GM21786 (cell line): ENCODE data around the gene DYNLT1.
"Not testable (repeated sequence)": the region's sequence is repeated elsewhere in the genome, so short reads cannot be mapped to it uniquely, and the experiment has no call there.

Source experiments
- ATAC-seq: cut with Tn5 transposase; IDR thresholded peaks from one replicate; pipeline ENCODE4 v1.9.1; 2021; ENCODE audit not compliant: unreplicated experiment

DYNLT1 gene

DNA sequence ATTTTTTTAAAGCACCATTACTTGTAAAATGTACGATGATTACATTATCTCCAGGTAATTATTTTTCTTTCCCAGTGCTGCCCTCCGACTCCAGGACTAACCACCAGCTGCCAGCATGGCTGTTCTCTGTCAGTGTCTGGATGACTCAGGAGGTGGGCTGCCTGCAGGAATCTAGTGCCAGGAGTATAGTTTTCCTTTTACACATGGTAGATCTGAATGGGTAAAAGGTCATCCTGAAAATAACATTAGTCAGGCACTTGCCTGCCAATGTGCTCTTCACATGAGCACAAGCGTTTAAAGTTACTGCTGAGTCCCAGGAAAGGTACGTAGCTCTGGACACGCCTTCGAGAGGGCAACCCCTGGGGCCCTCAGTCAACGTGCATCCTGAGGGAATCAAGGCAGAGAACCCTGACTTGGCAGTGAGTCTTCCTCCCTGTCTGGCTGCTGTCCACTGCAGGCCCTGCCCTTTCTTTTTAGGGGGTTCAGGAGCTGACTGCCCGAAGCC lies 2.4 kb downstream of the DYNLT1 start:
- no peak for ATAC-seq

DNA sequence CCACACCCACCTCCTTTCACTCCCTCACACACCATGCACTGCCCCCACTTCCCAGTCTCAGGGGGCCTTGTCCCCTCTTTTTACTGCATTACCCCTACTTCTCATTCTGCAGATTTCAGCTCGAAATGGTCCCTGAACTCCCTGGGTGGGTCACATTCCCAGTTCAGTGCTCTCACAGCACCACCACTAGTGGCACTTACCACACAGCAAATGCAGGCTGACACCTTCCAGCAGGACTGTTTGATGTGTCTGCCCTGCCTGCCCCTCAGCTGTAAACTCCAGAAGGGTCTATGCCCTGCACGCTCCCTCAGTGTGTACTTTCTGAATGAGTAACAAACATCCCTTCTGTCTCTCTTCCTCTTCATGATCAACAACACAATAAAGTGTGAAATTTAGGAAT lies 4.0 kb downstream of the DYNLT1 start:
- ATAC-seq = no peak

DNA sequence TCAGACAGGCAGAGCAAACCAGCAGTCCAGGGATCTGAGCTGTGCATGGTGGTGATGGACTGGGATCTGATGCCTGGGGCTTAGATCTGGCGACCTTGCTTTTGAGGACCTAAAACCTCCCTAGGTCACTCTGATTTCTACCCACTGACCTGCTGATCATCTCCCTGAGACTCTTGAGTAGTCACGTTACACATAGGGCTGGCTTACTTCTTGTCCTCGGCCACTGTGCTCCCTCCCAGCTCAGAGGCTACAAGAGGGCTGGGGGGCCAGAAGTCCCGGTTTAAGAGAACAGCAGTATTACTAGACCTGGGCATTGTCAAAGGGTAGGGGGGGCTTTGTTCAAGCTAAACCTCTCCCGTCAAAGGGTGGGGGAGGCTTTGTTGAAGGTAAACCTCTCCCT lies 5.5 kb downstream of the DYNLT1 start:
- ATAC-seq = no peak

DNA sequence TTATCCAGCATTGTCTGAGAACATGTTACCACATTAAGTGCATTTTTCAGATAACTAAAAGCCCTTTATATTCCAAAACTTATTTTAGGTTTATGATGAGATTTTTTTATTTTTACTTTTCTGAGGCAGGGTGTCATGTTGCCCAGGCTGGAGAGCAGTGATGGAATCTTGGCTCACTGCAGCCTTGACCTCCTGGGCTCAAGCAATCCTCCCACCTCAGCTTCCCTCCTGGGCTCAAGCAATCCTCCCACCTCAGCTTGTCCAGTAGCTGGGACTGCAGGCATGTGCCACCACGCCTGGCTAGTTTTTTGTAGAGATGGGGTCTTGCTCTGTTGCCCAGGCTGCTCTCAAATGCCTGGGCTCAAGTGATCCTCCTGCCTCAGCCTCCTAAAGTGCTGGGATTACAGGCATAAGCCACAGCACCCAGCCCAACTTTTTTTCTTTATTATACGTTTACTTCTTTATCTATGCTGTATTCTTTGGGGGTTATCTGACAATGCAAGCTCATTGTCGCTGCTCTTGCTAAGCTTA lies 6.2 kb downstream of the DYNLT1 start:
- no peak for ATAC-seq

DNA sequence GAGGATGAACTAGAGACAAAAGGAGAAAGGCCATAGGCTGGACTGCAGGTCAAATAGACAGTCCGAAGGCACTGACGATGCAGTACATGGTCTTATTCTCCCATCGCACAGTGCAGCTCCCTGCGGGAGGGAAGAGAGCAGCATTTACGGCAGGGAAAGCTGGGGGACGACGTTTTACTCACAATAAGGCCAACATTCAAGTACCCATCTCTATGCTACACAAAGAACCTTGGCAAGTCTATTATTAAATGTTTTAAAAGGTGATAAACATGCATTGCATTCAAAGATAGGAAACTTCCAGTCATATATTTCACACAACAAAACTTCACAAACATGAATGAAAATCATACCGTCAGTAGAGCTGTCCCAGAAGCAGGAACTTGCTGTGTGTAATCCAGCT lies 7.8 kb downstream of the DYNLT1 start:
- ATAC-seq = no peak

DNA sequence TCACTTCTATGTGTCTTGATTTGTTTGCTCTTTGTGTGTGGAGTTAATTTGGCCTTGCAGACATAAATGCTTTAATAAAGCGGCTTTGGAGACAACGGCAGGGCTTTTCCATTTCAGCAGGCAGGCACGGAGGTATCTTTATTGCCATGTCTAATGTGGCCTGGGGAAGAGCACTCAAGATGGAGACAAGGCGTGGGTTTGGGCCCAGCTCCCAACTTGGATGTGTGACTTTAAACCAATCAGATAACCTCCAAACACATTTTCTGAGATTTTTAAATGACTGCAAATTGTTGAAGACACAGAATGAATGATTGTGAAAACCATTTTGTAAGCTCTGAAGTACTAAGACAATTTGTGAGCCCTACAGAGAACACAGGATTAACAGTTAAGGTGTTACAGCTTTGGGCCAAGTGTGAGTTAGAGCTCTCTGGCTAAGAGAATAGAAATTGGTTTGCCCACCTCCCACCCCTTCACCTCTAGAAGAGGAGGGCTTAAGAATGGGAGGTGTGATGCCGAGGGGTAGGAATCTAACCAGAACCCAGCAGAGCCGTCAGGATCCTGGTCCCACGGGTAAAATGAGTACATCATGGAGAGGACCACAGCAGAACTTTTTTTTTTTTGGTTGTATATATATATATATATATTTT lies 9.0 kb downstream of the DYNLT1 start:
- no peak for ATAC-seq

DNA sequence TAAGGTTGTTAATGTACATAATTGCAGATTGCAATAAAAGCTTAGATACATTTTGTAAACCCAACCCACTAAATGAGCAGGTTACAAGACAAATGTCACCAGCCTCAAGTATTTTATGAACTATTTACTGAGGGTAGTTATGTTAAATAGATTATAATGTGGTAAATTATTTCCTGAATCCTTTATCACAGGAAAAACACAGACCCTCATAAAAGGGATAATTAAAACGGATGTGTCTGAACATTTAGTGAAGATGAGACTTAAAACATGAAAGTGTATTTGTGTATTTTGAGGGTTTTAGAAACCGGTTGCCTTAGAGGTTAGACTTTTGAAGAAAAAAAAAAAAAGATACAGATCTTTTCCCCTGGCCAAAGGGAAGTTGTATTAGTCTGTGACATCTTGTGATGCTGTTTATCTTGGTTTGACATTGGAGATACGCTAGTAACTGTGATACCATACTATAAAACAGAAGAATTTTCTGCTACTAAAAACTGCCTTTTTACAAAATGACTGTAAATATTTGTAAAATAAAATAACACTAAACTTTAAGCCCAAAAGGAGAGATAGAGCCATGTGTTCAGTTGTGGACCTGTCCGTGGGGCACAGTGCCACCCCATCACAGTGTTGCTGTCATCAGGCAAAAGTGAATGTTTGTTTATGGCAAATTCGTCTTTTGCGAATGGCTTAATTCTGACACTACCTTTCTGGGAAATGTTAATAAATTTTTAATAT lies 9.7 kb downstream of the DYNLT1 start:
- ATAC-seq = no peak

DNA sequence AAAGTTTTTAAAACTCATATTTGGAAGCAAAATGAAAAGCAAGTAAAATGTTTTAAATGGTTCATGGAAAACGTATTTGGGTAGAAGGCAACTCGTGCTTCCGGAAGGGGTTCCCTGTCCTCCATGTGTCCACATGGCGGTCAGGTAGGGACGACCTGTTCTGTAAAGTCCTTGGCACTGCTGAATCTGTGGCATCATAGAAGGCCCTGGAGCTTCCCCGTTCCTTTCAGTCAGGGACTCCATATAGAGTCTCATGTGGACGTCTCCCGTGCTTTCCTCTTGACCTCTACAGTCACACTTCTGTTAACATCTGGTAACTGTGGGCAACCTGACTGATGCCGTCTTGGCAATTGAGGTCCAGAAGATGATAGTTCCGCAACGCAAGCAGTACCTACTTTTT lies 11.4 kb downstream of the DYNLT1 start:
- no peak for ATAC-seq

DNA sequence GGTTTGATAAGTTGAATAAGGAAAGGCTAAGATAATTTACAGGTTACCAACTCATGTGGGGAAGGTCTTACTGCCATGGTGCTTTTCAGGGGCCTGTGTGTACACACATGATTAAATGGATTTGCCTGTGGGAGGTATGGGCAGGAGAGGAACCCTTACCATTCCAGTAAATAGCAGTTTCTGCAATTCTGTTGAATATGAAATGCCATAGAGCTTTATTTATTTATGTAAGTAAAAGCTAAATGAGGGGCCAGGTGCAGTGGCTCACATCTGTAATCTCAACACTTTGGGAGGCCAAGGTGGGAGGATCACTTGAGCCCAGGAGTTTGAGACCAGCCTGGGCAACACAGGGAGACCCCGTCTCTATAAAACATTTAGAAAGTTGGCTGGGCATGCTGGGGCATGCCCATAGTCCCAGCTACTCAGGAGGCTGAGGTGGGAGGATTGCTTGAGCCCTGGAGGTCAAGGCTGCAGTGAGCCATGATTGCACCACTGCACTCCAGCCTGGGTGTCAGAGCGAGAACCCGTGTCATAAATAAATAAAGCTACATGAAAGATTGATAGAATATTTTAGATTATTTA lies 11.9 kb downstream of the DYNLT1 start:
- not testable (repeated sequence) for ATAC-seq

DNA sequence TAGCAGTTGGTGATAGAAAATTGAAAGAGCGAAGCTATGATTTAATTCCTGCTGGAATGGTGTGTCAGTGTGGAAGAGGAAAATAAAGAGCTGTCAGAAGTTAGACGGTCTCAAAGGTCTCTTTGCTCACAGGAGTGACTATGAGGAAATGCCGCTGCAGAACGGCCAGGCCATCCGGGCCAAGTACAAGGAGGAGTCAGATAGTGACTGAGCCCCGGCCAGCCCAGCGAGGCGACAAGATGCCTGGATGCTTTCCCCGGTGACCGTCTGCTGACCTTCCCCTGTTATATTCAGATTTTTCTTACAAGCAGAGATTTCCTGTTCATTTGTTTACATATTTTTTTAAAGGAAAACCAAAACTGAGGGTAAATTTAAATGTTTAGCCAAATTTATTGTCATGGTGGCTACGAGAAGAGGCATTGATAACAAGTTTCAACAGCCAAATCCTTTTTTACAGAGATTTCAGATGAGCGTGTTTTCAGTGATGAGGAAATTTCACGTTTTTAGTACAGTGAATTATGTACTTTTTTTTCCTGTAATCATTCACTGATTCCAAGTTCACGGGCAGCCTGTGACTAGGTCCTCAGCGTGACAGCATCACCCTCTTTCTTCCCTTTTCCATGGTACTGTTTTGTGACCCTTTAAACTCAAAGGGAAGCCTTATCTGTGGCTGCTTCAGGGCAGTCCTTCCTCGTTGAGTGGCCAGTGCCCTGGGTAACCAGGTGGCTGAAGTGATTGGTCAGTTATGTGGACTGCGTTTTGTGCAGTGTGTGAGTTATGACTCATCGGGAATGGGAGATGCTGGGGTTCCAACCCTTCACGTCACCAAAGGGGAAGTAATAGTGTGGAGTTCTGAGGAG lies 12.6 kb downstream of the DYNLT1 start:
- no peak for ATAC-seq

DNA sequence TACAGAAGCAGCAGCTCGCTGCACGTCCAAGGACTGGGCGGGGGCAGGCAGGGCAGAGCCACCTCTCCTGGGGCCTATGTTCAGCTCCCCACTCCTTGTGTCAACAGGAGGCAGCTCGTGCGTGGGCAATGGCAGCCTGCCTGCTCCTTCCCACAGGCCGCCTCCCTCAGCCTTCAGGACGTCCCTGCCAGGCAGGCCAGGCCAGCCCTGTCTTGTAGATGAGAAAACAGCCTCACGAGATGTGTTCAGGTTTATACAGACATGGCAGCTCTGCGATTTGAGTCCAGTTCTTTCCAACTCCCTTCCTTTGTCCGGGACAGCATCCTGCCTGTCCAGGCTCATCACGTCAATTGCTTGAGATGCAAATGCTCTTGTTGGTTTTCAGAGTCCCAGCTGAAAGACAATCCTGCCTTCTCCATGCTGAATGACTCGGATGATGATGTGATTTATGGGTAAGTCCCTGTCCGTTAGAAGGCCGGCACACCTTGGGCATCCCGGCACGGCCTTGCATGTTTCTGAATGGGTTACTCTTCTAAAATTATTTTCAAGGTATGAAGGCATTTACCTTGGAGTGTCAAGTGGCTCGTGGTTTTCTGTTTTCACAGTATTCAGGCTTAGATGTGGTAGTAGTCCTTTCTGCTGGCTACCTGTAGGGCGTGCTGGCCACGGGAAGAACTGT lies 13.5 kb downstream of the DYNLT1 start:
- no peak for ATAC-seq

DNA sequence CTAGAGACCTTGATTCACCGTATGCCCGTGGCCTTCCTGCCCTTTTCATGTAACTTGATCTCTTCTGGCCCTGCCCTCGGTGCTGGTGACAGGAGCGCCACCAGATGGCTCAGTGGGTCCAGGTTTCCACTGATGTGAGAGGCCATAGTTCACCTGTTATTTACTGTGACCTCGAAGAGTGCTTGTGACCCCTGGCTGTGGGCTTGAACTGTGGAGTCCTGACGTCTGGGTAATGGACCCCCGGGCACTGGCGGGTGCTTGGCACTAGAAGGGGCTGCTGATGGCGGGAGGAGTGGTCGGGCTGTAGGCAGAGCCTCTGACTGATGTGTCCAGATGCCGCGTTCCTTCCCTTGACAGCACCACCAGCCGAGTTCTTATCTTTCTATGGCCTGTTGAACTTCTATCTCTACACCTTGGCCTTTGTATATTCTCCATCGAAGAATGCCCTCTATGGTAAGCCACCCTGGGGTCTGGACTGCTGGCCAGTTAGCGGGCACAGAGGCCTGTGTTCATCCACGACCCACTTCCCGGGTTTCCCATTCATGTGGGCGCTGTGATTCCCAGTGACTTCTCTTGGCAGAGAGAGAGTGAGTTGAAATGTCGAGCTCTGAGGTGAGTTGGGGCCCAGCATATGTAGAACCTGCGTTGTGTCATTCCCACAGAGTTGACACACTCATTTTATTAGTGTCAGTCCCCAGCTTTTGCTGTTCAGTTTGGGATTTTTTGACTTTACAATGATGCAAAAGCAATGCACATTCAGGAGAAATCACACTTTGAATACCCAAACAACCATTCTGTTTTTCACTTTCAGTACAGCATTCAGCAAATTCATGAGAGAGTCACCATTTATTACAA lies 14.9 kb downstream of the DYNLT1 start:
- ATAC-seq = no peak

DNA sequence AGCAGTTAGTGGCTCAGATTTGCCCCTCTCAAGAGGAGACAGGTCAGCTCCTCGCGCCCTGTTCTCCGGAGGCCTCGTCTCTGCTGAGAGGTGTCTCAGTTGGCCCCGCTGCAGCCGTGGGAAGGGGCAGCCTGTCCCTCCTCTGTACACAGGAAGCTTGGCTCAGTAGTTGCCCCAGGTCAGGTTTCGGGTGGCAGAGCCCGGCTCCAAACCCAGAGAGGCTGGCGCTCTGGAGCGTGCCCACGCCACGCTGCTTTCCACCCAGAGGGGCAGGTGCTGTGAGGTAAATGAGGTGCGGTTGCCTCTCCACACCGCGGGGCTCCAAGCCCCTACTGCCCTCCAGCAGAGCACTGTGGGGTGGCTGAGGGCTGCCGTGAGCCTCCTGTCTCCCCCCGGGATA lies 16.0 kb downstream of the DYNLT1 start:
- no peak for ATAC-seq

DNA sequence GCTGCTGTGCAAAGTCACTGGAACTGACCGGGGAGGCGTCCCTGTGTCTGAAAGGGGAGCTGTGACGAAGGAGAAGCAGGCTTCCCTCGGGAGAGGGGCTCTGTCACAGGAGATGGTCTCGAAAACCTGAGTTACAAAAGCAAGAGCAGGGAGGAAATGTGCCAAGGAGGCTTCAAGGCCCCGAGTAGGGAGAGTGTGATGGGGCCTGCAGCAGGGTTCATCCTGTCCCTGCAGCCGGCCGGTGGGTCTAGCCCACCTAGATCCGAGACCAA lies 16.7 kb downstream of the DYNLT1 start:
- no peak for ATAC-seq

DNA sequence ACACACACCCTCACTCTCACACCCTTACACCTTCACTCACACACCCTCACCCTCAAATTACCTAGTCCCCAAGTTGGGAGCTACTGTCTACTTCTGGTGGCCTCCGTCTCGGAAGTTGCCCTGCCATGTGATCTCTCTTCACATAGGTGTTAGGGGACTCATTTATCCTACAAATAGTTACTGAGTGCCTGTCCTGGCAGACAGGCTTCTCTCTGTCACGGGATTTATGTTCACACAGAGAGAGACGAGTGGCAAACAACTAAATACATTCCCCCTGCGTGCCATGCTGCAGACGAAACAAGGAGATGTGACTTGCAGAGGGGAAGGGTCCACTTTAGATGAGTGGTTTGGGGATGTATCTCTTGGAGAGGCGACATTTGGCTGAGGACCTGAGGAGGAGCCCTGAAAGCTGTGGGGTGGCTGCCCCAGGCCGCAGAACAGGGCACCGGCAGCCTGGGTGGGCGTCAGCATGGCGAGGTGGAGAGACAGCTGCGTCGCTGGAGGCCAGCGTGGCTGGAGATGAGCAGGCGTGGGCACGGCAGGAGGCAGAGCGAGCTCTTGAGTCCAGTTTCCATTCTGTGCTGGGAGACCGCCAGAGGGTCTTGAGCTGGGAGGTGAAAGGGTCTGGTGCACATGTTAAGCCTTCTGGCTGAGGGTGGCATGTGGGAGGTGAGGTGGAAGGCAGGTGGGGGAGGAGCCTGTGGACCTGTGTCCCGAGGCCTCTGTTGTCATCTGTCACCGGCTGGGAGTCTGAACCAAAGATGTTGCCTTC lies 17.2 kb downstream of the DYNLT1 start:
- no peak for ATAC-seq

DNA sequence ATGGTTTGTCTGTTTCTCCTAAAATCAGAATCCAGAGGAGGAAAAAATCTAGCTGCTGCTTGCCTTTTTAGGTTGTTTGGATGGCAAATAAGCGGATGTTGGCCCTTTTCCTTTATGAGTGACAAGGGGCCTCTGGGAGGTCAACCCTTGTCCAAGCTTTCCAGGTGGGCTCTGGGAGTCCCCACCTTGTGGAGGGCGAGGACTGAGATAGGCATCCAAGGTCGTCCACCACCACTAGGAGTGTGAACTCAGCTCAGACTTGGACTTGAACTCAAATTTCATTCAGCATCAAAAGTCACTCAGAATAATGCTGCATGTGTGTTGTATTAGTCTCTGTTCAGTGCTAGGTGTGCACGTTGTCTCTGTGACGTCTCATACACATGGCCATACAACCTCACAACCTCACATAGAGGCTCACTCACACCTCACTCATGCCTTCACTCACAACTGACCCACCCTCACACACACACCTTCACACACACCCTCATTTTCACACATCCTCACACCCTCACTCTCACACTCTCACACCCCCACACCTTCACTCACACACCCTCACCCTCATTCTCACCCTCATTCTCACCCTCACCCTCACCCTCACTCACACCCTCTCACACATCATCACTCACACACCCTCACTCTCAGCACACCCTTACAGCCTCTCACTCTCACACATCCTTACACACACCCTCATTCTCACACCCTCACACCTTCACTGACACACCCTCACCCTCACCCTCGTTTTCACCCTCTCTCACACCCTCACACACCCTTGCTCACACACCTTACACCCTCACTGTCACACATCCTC lies 18.0 kb downstream of the DYNLT1 start:
- no peak for ATAC-seq

DNA sequence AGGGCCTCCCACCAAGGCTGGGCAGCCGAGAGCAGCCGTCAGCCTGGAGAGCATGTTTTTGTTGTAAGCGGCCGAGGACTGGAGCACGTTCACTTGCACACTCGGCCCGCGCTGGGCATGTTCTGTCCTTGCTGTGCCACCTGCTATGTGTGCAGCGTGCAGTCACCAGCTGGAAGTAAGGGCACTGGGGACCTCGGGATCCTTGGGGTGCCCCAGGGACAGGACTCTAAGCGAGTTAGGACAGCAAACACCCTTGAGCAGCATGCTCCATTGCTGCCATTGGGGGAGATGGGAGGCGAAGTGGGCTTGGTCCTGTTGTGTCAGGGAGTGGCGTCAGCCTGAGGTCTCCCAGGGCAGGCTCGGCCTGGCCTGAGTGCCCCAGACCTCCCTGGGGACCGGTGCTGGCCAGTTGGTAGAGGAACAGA lies 18.6 kb downstream of the DYNLT1 start:
- ATAC-seq = no peak
